Pancreas (tissue), 10 donors: ENCODE data around the gene AUP1. TPM values are rescaled to one million over a fixed set of nuclear protein-coding genes. Genes with fewer than 3 reads are reported as not detected.
A peak's percentile ranks its signal among the peaks of the same experiment; 100 is the strongest.
"Not testable (repeated sequence)": the region's sequence is repeated elsewhere in the genome, so short reads cannot be mapped to it uniquely, and the experiment has no call there.

ENCODE experiments used
- ATAC-seq, 4 donors: fragments of 200-7000 bp; cut with Tn5 transposase; one replicate each; pipeline versions ENCODE4 v1.8.0 to v1.9.1; 2020; ENCODE audit warnings: mild to moderate bottlenecking in 4 of 4, moderate library complexity in 4 of 4
- DNase-seq, 6 donors: peaks; one replicate each; pipeline ENCODE4 v3.0.0-alpha.2; 2020
- FAIRE-seq: peaks from 2 replicates; lab custom pipeline; 2012; peaks lifted over from hg19 to GRCh38; lab: Jason Lieb, UNC
- H3K27ac ChIP-seq, 4 donors: fragments of 200-600 bp; sonication (generic); 1 replicate in 3 of 4; 2 replicates in 1 of 4; pipeline versions ENCODE4 v1.5.0 to v1.8.0; 2020
- H3K27me3 ChIP-seq, 4 donors: fragments of 200-600 bp; one replicate each; pipeline ENCODE4 v1.8.0; 2021
- H3K36me3 ChIP-seq, 3 donors: fragments of 200-600 bp; sonication (generic) in 1 of 3; one replicate each; pipeline versions ENCODE4 v1.5.0 to v1.8.0; 2020 to 2021
- H3K4me1 ChIP-seq, 3 donors: fragments of 200-600 bp; one replicate each; pipeline ENCODE4 v1.8.0; 2021
- H3K4me3 ChIP-seq, 4 donors: fragments of 200-600 bp; sonication (generic) in 2 of 4; one replicate each; pipeline versions ENCODE4 v1.5.0 to v1.8.0; 2020 to 2021
- H3K9me3 ChIP-seq, 4 donors: fragments of 200-600 bp; one replicate each; pipeline ENCODE4 v1.8.0; 2021
- CTCF ChIP-seq, 4 donors: fragments of 200-600 bp; sonication (generic) in 3 of 4; IDR thresholded peaks; one replicate each; pipeline versions ENCODE4 v1.5.0 to v1.8.0; 2021; ENCODE audit warnings: antibody characterized with exemption in 4 of 4
- WGBS, 2 donors: extraction: QIAGEN DNeasy Blood & Tissue Kit; methylation state at CpG; one replicate each; pipeline ENCODE4 v1.1.7; 2013; 5-methylcytosine and 5-hydroxymethylcytosine counted together
- intact Hi-C, 3 donors: fragments of 100-400 bp; cut with DNase I; formaldehyde crosslinking; loops; one replicate each; pipeline versions ENCODE4 v1.11.1 to v1.14.2; 2022
- polyA plus RNA-seq, 2 donors: library from polyadenylated mRNA; stranded (reverse); fragments of 200-250 nt; gene quantifications; one replicate each; pipeline ENCODE4 v1.2.3, GENCODE V29; 2013
- total RNA-seq, 6 donors: library from RNA; stranded (reverse); fragmentation: NEBNext Ultra II Directional in 4 of 6; extraction: Animal tissue kit (Norgen Biotek cat#: 25700) in 4 of 6; gene quantifications; one replicate each; pipeline versions ENCODE4 v1.2.1 to v1.2.4, GENCODE V29; 2021 to 2023
- donor health status: healthy with polysubstance abuse.
- donor health status: DM: no; HTN: no; CAD: no; lungs with moderate emphysema.
- donor health status: DM: no; HTN: no; CAD: no.
- donor health status: control.
- donor health status: control.
- donor health status: Bipolar disorder and iron deficiency.
- donor health status: DM: yes; HTN: yes; CAD: no.
- donor health status: DM: no; HTN: no; CAD: no.
- donor health status: DM: no; HTN: no; CAD: no.
- donor health status: DM: yes; HTN: yes; CAD: no.

AUP1 gene
- total and polyA plus RNA-seq, 8 donors = 62.1 to 258 (median 71.8) TPM

- Histone ChIP-seq H3K9me3 (no peaks in the 10 kb centered on the region), H3K4me1 (no peaks in the 10 kb centered on the region), H3K36me3 (peaks cover 0 to 24% (median 14%) of the 10 kb centered on the region in 3 donors), H3K4me3 (no peak overlapping the region), H3K27ac (no peak overlapping the region), H3K27me3 (no peaks in the 10 kb centered on the region)
- no peak for TF ChIP-seq CTCF (IDR thresholded peaks at IDR 0.05)
- WGBS, 2 donors = 94 to 100% methylated on average over 6 to 9 of the region's 9 CpGs
- DNase-seq = no peak
- intact Hi-C loops = no loop called here
- no peak for FAIRE-seq
- ATAC-seq = no peak
These were observed 39.6 kb downstream of the AUP1 start for GRCh38 chr2:74489906-74490305.

- H3K9me3 ChIP-seq = no peaks in the 10 kb centered on the region
- WGBS, 2 donors = 83 to 90% methylated on average over 9 of the region's 9 CpGs
- no peak for ATAC-seq
- H3K4me1 ChIP-seq = peaks cover 0 to 2% (median 0%) of the 10 kb centered on the region in 3 donors
- FAIRE-seq = no peak
- no peak overlapping the region for H3K4me3 ChIP-seq
- H3K27me3 ChIP-seq = no peaks in the 10 kb centered on the region
- no peak for DNase-seq
- peaks cover 0 to 24% (median 14%) of the 10 kb centered on the region in 3 donors for H3K36me3 ChIP-seq
- no peak overlapping the region for H3K27ac ChIP-seq
- TF ChIP-seq CTCF (IDR thresholded peaks at IDR 0.05) = no peak
- intact Hi-C loops = no loop called here
These were observed 40.6 kb downstream of the AUP1 start for GRCh38 chr2:74488643-74489481.

GRCh38 chr2:74486141-74486540 is 43.4 kb downstream of the AUP1 start:
- Histone ChIP-seq H3K27me3 (no peaks in the 10 kb centered on the region), H3K27ac (no peak overlapping the region), H3K9me3 (no peaks in the 10 kb centered on the region), H3K36me3 (peaks cover 0 to 10% (median 7%) of the 10 kb centered on the region in 3 donors), H3K4me3 (no peak overlapping the region), H3K4me1 (peaks cover 5 to 13% (median 5%) of the 10 kb centered on the region in 3 donors)
- no peak for FAIRE-seq
- intact Hi-C loops = no loop called here
- no peak for ATAC-seq
- no peak for TF ChIP-seq CTCF (IDR thresholded peaks at IDR 0.05)
- 73 to 81% methylated on average over 2 of the region's 2 CpGs for WGBS, 2 donors
- DNase-seq = no peak

GRCh38 chr2:74483675-74484164 is 45.8 kb downstream of the AUP1 start:
- WGBS, 2 donors = 65 to 72% methylated on average over 19 of the region's 19 CpGs
- DNase-seq, H3K27me3 ChIP-seq, H3K36me3 ChIP-seq, ATAC-seq, FAIRE-seq, H3K27ac ChIP-seq, H3K9me3 ChIP-seq: not testable (repeated sequence)
- Histone ChIP-seq H3K4me3 (peak overlapping the region; percentile 58 to 94 (median 78)), H3K4me1 (peaks cover 5 to 18% (median 11%) of the 10 kb centered on the region in 3 donors)
- intact Hi-C loops = loop anchor here in 1 of 3 donors (5.0 kb wide), 1 partner anchor 104 kb away; no protein-coding TSS in a partner anchor

- intact Hi-C loops = loop anchor here in 1 of 3 donors (5.0 kb wide), 1 partner anchor 104 kb away; no protein-coding TSS in a partner anchor
These were observed 46.5 kb downstream of the AUP1 start, which contains the start of the genes CCDC142 and TTC31 for GRCh38 chr2:74482801-74483674. TSS of gene CCDC142 (minus strand) at chr2:74482998. CDS start at chr2:74482837, 161 bp downstream. TSS of gene TTC31 (plus strand) at chr2:74483081. CDS start at chr2:74483096, 15 bp downstream.

More at GRCh38 chr2:74482801-74483674, 46.5 kb downstream of the AUP1 start, which contains the start of the genes CCDC142 and TTC31:
- Histone ChIP-seq H3K4me1 (peaks cover 5 to 18% (median 11%) of the 10 kb centered on the region in 3 donors), H3K4me3 (peak within 1 kb of the TSS; percentile 58 to 94 (median 78)), H3K9me3 (no peaks in the 10 kb centered on the region), H3K27ac (peak within 1 kb of the TSS; percentile 46 to 87 (median 72)), H3K27me3 (no peaks in the 10 kb centered on the region), H3K36me3 (no peaks in the 10 kb centered on the region)
- 0 to 1% methylated on average over 48 to 50 of the region's 50 CpGs for WGBS, 2 donors
- FAIRE-seq (peak; percentile 43), ATAC-seq (peak; percentile 96 to 99 (median 98)), DNase-seq (peak; percentile 92 to 97 (median 96))
- peak; percentile 70 to 83 (median 73) for TF ChIP-seq CTCF (IDR thresholded peaks at IDR 0.05)
